HEK293 (cell line): ENCODE results near the gene PLK3.
A peak's percentile ranks its signal among the peaks of the same experiment; 100 is the strongest.

Experiments
- ATF2 ChIP-seq: fragments of 450-650 bp; formaldehyde crosslinking; IDR thresholded peaks from 2 replicates; pipeline ENCODE4 v1.5.1; 2016; ENCODE audit warnings: missing biosample characterization, missing genetic modification characterization, low read depth
- EGR2 ChIP-seq: fragments of 450-650 bp; formaldehyde crosslinking; IDR thresholded peaks from 2 replicates; pipeline ENCODE4 v1.5.1; 2016; ENCODE audit warnings: low read depth, missing biosample characterization, missing genetic modification characterization
- GLIS1 ChIP-seq: fragments of 450-650 bp; formaldehyde crosslinking; IDR thresholded peaks from 2 replicates; pipeline ENCODE4 v1.5.1; 2016; ENCODE audit warnings: missing biosample characterization, missing genetic modification characterization
- HOXC10 ChIP-seq: sonication (generic); formaldehyde crosslinking; IDR thresholded peaks from 2 replicates; pipeline ENCODE4 v1.8.1; 2023; ENCODE audit warnings: mild to moderate bottlenecking, missing genetic modification reagents
- PRDM10 ChIP-seq: fragments of 450-650 bp; formaldehyde crosslinking; IDR thresholded peaks from 2 replicates; pipeline ENCODE4 v1.5.1; 2016; ENCODE audit warnings: missing biosample characterization, missing genetic modification characterization
- WT1 ChIP-seq: fragments of 450-650 bp; formaldehyde crosslinking; IDR thresholded peaks from 2 replicates; pipeline ENCODE4 v1.5.1; 2016; ENCODE audit warnings: missing biosample characterization, missing genetic modification characterization
- ZBTB10 ChIP-seq: fragments of 450-650 bp; formaldehyde crosslinking; IDR thresholded peaks from 2 replicates; pipeline ENCODE4 v1.5.1; 2016; ENCODE audit warnings: missing biosample characterization, missing genetic modification characterization
- ZBTB17 ChIP-seq: fragments of 450-650 bp; formaldehyde crosslinking; IDR thresholded peaks from 2 replicates; pipeline ENCODE4 v1.5.1; 2016; ENCODE audit warnings: missing biosample characterization, missing genetic modification characterization
- ZBTB48 ChIP-seq: fragments of 450-650 bp; formaldehyde crosslinking; IDR thresholded peaks from 2 replicates; pipeline ENCODE4 v1.5.1; 2016; ENCODE audit warnings: missing biosample characterization, missing genetic modification characterization
- ZBTB6 ChIP-seq: fragments of 450-650 bp; formaldehyde crosslinking; IDR thresholded peaks from 2 replicates; pipeline ENCODE4 v1.5.1; 2017; ENCODE audit warnings: missing biosample characterization, missing genetic modification characterization
- ZBTB7A ChIP-seq: fragments of 450-650 bp; formaldehyde crosslinking; IDR thresholded peaks from 2 replicates; pipeline ENCODE4 v1.5.1; 2016; ENCODE audit warnings: low read depth, missing biosample characterization, missing genetic modification characterization
- ZFP41 ChIP-seq: fragments of 450-650 bp; formaldehyde crosslinking; IDR thresholded peaks from 2 replicates; pipeline ENCODE4 v1.5.1; 2016; ENCODE audit warnings: missing biosample characterization, missing genetic modification characterization, borderline replicate concordance
- ZNF121 ChIP-seq: fragments of 450-650 bp; formaldehyde crosslinking; IDR thresholded peaks from 2 replicates; pipeline ENCODE4 v1.5.1; 2016; ENCODE audit warnings: missing biosample characterization, missing genetic modification characterization
- ZNF174 ChIP-seq: fragments of 450-650 bp; formaldehyde crosslinking; IDR thresholded peaks from 2 replicates; pipeline ENCODE4 v1.5.0; 2017; ENCODE audit warnings: missing biosample characterization, mild to moderate bottlenecking, missing genetic modification characterization
- ZNF202 ChIP-seq: fragments of 450-650 bp; formaldehyde crosslinking; IDR thresholded peaks from 2 replicates; pipeline ENCODE4 v1.5.1; 2016; ENCODE audit warnings: missing biosample characterization, missing genetic modification characterization, borderline replicate concordance
- ZNF292 ChIP-seq: fragments of 450-650 bp; formaldehyde crosslinking; IDR thresholded peaks from 2 replicates; pipeline ENCODE4 v1.5.1; 2016; ENCODE audit warnings: low read depth, missing biosample characterization, missing genetic modification characterization, borderline replicate concordance
- ZNF335 ChIP-seq: fragments of 450-650 bp; formaldehyde crosslinking; conservative IDR thresholded peaks from 2 replicates; pipeline ENCODE4 v1.5.1; 2016; ENCODE audit warnings: missing biosample characterization, missing genetic modification characterization
- ZNF362 ChIP-seq: fragments of 450-650 bp; formaldehyde crosslinking; IDR thresholded peaks from 2 replicates; pipeline ENCODE4 v1.5.1; 2016; ENCODE audit warnings: missing biosample characterization, missing genetic modification characterization
- ZNF488 ChIP-seq: fragments of 450-650 bp; formaldehyde crosslinking; IDR thresholded peaks from 2 replicates; pipeline ENCODE4 v1.5.1; 2016; ENCODE audit warnings: missing biosample characterization, missing genetic modification characterization
- ZNF664 ChIP-seq: fragments of 450-650 bp; formaldehyde crosslinking; IDR thresholded peaks from 2 replicates; pipeline ENCODE4 v1.5.1; 2016; ENCODE audit warnings: missing biosample characterization, missing genetic modification characterization
- ZSCAN30 ChIP-seq: fragments of 450-650 bp; IDR thresholded peaks from 2 replicates; pipeline ENCODE4 v1.5.1; 2018; ENCODE audit warnings: missing biosample characterization, mild to moderate bottlenecking, missing genetic modification characterization, moderate library complexity
- TF ChIP-seq, protein P1 (sequence below): fragments of 450-650 bp; formaldehyde crosslinking; IDR thresholded peaks from 2 replicates; pipeline ENCODE4 v1.5.1; 2016; ENCODE audit warnings: missing biosample characterization, missing genetic modification characterization
- TF ChIP-seq, protein P2 (sequence below): fragments of 450-650 bp; formaldehyde crosslinking; IDR thresholded peaks from 2 replicates; pipeline ENCODE4 v1.5.1; 2017; ENCODE audit warnings: missing biosample characterization, missing genetic modification characterization

Gene PLK3

DNA sequence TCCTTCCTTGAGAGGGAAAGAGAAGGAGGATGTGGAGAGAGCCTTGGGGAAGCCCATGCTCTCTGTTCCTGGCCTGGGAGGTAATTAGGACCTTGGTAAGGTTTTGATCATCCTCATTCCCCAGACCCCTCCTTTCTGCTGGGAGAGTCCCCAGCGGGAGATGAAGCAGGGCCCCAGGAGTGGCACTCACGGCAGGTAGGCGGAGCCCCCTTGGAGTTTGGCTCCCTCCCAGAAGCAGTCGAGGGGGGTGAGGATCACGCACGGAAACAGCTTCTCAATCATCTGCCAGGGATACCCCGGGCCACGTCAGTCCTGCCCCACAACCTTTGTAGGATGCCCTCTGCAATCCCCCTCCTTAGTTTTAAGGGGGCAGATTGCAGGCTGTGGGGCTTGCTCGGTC, 31.3 kb downstream of the PLK3 start (continued):
- TF ChIP-seq ZBTB48 (tag by site-specific recombination) (0 out of 2 replicates have a peak, but pooled peaks have one; percentile 31), ZBTB10 (tag by site-specific recombination) (no peak), ZBTB7A (tag by site-specific recombination) (no peak), EGR2 (tag by site-specific recombination) (no peak), ZBTB6 (tag by site-specific recombination) (no peak), PRDM10 (tag by site-specific recombination) (peak; percentile 42), ZBTB17 (peak; percentile 44; the same call in 1 of the 2 replicates), ZNF664 (no peak), ZNF362 (tag by site-specific recombination) (no peak), ZFP41 (no peak), ZSCAN30 (no peak), ZNF174 (tag by site-specific recombination) (no peak), ZNF335 (tag by site-specific recombination) (0 out of 2 replicates have a peak, but pooled peaks have one; percentile 9), HOXC10 (CRISPR knock-in tag) (no peak), ZNF488 (tag by site-specific recombination) (no peak), GLIS1 (tag by site-specific recombination) (peak; percentile 99), ZNF202 (tag by site-specific recombination) (no peak), WT1 (no peak), ATF2 (tag by site-specific recombination) (no peak), ZNF121 (tag by site-specific recombination) (0 out of 2 replicates have a peak, but pooled peaks have one; percentile 37), ZNF292 (tag by site-specific recombination) (no peak)
- TF ChIP-seq, protein P1, sequence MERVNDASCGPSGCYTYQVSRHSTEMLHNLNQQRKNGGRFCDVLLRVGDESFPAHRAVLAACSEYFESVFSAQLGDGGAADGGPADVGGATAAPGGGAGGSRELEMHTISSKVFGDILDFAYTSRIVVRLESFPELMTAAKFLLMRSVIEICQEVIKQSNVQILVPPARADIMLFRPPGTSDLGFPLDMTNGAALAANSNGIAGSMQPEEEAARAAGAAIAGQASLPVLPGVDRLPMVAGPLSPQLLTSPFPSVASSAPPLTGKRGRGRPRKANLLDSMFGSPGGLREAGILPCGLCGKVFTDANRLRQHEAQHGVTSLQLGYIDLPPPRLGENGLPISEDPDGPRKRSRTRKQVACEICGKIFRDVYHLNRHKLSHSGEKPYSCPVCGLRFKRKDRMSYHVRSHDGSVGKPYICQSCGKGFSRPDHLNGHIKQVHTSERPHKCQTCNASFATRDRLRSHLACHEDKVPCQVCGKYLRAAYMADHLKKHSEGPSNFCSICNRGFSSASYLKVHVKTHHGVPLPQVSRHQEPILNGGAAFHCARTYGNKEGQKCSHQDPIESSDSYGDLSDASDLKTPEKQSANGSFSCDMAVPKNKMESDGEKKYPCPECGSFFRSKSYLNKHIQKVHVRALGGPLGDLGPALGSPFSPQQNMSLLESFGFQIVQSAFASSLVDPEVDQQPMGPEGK (tag by site-specific recombination), result peak; percentile 40; the same call in 1 of the 2 replicates
- TF ChIP-seq, protein P2, sequence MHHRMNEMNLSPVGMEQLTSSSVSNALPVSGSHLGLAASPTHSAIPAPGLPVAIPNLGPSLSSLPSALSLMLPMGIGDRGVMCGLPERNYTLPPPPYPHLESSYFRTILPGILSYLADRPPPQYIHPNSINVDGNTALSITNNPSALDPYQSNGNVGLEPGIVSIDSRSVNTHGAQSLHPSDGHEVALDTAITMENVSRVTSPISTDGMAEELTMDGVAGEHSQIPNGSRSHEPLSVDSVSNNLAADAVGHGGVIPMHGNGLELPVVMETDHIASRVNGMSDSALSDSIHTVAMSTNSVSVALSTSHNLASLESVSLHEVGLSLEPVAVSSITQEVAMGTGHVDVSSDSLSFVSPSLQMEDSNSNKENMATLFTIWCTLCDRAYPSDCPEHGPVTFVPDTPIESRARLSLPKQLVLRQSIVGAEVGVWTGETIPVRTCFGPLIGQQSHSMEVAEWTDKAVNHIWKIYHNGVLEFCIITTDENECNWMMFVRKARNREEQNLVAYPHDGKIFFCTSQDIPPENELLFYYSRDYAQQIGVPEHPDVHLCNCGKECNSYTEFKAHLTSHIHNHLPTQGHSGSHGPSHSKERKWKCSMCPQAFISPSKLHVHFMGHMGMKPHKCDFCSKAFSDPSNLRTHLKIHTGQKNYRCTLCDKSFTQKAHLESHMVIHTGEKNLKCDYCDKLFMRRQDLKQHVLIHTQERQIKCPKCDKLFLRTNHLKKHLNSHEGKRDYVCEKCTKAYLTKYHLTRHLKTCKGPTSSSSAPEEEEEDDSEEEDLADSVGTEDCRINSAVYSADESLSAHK (tag by site-specific recombination), result no peak
